GM12872 (cell line): ENCODE results near the gene TMEFF2.

ENCODE experiments used
- CTCF ChIP-seq: IDR thresholded peaks from 3 replicates; pipeline ENCODE4 v1.5.1; 2011; ENCODE audit warnings: low read depth, mild to moderate bottlenecking, low read length, moderate library complexity; ENCODE audit not compliant: insufficient read depth

TMEFF2 gene

DNA sequence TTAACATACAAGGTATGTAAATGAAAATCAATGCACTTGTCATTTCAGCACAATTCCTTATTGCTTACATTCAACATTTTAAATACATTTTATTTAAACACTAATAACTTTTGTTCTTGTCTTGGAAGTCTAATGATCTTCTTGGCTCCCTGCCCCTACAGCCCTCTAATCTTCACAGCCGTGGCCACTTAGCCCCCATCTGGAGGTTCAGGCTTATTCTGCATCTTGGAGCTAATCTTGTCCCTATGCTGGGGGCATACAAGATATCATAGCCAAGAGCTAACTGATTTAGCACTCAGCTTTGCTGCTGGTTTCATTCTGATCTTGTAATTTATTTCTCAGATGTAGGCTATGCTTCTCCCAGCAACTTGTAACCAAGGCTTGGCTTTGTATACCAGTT is 140.8 kb downstream of the TMEFF2 start:
- no peak for TF ChIP-seq CTCF

DNA sequence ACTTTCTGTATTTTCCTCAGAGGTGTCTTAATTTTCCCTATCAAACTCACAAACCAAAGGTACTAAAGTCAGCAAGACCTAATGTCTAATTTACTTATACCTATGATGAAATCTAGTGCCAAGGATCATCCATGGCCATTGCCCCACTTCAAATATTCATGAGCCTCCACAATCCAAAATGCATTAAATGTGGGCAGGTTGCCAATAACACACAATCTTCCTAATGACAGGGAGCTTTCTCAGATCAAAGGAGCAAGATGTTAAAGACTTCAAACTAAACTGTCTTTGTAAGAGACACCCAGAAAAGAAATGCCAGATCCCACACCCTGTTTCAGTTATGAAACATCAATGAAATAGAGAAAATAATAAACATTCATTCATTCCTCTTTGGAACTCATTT is 143.2 kb downstream of the TMEFF2 start:
- no peak for TF ChIP-seq CTCF

GRCh38 chr2:192049362-192049761 is 145.4 kb downstream of the TMEFF2 start:
- no peak for TF ChIP-seq CTCF

- no peak for TF ChIP-seq CTCF
Observed at GRCh38 chr2:192047315-192048107, 147.2 kb downstream of the TMEFF2 start.

GRCh38 chr2:192044496-192044895 is 150.2 kb downstream of the TMEFF2 start:
- no peak for TF ChIP-seq CTCF

GRCh38 chr2:192043216-192043870 is 151.4 kb downstream of the TMEFF2 start:
- no peak for TF ChIP-seq CTCF

GRCh38 chr2:192042126-192042525 is 152.6 kb downstream of the TMEFF2 start:
- TF ChIP-seq CTCF, result no peak
